T1000 (cell line): ENCODE data around the gene TEKT2.
A peak's percentile ranks its signal among the peaks of the same experiment; 100 is the strongest.

Experiments
- DNase-seq: peaks from one replicate; lab custom pipeline; 2025; ENCODE audit warnings: mixed read lengths; lab: John Stamatoyannopoulos, UW

TEKT2 gene

DNA sequence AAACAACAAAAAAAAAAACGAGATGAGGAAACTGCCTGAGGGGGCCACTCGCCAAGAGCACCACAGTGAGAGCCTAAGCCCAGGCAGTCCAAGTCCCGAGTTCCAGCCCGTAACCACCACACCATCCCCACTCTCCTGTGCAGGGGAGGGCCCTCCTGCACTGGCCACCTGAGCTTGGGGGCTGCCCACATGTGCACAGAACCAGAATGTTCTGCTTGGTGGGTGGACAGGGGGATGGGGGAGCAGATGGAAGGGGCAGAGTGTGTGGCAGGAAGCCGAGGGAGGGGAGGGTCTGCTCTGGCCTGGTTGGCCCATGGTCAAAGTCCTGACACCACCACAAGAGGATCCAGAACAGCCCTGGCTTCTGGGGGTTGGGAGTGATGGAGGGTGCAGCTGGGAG lies 22.4 kb downstream of the TEKT2 start:
- no peak for DNase-seq

DNA sequence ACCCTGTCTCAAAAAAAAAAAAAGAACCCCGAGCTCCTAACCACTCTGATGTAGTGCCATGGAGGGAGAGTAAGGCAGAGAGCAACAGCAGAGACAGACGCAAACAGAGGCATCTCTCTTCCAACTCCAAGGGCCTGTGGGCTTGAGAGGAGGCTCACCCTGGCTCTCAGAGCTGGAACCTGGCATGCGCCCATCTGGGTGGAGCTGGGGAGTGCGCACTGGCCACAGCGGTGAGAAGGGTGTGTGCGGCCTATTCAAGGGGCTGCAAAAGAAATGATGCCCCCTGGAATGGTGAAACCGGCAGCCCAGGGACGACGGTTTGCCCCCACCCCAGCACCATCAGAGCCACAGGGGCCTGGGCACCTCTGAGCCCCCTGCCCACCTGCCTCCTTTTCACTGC lies 23.5 kb downstream of the TEKT2 start:
- no peak for DNase-seq

DNA sequence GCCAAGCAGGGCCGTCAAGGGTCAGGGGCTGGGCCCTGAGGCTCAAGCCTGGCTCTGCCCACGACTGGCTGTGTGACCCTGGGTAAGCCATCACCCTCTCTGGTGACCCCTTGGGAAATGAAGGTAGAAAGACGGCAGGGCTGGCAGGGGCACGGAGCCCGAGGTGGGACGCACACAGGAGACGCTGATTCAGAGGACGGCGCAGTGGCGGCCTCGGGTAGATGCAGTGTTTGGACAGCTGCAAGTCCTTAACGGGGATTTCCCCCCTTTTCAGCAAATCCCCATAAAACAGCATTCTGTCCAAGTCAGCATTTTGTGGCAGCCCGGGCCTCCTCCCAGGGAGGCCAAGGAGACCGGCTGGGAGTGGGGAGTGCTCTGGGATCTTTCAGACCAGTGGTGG lies 24.4 kb downstream of the TEKT2 start:
- peak; percentile 78 for DNase-seq

DNA sequence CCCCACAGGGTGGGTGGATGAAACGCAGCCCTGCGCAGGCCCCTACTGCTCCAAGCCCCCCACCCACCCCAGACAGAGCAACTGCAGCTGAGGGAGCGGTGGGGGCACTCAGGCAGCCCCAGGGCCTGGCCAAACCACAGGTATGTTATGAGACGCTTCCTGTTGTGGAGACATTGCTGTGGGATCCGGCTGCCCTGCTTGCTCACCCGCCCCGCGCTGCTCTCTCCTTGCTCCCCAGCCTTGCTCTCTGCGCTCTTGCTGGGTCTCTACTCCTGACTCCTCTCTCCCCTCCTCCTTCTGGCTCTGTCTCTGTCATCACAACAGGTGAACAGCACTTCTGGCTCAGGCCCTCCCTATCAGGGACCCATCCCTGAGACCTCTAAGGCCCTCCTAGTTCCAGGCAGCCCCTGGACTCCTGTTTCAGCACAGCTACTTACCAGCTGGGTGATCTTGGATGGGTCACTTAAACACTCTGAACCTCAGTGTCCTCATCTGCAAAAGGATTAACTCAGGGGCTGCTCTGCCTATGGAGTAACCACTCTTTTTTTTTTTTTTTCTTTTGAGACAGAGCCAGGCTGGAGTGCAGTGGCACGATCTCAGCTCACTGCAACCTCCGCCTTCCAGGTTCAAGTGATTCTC lies 25.3 kb downstream of the TEKT2 start:
- peak; percentile 64 for DNase-seq

DNA sequence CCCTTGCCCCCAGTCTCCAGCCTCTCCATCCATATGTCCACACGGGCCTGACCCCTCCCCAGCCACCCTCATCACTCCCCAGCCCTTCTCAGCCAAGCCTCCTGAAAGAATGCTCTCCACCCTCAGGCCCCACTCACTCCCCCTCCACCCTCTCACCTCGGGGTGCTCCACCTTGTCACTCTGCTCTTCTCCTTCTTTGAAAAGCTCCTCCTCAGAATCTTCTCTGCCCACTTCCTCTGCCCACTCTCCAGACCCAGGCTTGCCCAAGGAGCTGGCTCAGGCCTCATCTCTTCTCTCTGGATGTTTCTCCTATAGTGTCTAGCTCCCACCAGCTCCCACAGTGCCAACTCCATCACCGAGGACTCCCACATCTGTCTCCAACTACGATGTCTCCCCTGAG lies 27.3 kb downstream of the TEKT2 start:
- no peak for DNase-seq

DNA sequence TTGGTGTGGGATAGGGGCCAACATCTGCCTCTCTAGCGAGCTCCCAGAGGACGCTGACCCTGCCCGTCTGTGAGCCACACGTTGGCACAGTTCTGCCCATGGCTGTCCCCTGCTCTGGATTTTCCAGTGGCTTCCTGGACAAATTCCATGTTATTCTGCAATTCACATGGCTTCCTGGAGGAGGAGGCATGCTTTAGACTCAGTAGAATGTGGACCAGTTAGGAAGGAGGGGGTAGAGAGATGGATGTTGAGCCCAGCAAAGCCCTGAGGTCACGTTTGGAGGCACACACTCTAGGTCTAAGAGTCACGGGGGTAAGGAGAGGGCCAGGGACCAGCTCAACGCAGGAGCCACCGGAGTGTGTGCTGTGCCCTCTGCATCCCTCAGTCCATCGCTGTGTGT lies 28.9 kb downstream of the TEKT2 start:
- DNase-seq, result no peak

DNA sequence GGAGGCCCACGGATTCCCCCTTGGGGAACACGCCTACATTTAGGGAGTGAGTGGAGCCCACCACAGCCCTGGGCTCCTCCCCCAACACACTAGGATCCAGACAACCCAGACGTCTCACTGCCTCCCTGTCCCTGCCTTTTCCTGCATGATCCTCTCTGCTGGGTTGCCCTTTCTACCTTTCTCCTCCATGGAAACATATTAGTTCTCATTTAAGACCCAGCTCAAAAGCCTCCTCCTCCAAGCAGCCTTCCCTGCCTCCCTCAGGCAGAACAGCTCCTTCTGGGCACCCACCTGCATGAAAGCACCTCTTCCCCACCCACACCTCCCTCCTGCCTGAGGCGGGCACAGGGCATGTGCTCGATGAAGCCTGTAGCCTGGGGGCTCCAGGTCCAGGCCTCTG lies 30.5 kb downstream of the TEKT2 start:
- DNase-seq, result no peak

DNA sequence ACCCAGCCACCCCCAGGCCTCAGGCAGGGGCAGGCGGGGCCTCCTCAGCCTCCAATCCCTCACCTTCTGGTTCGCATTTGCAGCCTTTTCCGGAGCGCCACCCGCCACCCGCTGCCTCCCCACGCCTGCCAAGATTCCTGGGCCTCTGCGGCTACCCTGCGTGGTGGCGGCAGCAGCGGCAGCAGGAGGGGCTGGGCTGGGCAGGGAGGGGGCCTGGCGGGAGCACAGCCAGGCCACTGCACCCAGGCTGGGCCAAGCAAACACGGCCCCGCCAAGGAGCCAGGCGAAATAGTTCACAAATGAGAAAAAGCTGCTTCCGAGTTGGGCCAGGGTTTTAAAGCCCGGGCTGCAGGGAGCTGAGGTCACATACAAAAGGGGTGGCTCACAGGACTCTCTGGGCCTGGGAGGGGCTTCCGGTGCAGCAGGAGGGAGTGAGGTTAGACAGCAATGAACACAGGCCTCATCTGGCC lies 31.3 kb downstream of the TEKT2 start:
- DNase-seq, result no peak

DNA sequence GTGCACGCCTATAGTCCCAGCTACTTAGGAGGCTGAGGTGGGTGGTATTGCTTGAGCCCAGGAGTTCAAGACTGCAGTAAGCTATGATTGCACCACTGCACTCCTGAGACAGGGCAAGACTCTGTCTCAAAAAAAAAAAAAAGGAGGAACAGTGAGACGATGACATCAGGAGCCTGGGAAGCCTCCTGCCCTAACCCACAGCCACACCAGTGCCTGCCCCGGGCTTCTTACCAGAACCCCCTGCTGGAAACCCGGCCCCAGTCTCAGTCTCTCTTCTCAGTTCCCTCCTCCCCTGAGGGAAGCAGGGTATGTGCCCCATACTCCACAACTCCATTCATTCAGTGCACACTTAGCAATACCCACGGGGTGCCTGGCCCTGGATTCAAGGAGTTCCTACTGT lies 32.0 kb downstream of the TEKT2 start:
- no peak for DNase-seq

DNA sequence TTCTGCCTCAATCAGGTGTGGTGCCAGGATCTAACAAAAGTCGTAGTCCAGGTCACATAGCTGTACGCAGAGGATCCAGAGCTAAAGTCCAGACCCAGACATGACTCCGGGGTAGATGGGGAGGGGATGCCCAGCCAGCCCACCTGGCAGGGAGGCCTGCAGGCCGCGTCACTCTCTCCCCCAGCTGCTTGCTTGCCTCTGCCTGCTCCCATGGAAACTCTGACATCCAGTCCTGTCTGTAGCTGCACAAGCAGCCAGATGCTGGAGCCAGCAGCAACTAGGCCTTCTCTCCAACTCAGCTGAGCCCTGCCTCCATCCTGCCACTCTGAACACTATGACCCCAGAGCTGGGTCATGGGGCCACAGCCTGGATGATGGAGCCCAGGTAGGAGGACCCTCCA lies 33.0 kb downstream of the TEKT2 start:
- DNase-seq, result no peak

DNA sequence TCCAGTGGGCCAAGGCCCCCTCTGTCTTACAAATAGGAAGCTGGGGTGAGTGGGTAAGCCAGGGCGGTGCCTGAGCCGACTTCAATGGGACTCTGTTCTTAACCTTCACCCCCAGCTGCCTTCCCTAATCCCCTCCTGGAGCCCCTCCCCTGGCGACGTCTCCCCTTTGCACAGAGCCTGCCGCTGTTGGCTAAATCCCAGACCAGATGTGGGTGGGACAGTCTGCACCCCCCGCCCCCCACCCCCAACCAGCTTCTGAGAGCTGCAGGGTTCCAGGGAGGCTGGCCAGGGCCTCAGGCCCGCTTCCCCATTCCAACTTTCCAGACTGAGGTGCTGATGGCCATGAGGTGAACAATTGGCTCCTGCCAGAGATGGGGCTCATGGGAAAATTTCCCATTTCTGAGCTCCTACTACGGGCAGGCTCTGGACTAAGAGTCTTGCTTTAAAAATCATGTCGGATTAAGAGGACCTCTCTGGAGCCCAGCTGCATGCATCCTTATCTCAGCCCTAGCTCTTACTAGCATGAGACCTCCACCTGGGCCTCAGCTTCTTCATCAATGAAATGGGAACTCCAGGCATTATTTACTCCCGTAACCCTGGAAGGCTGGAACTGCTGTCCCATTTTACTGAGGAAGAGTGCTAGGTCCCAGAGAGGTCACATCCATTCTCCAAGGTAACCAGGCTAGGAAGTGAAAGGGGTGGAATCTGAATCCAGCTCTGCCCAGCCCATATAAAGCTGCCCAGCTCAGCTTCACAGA lies 34.7 kb downstream of the TEKT2 start:
- no peak for DNase-seq

DNA sequence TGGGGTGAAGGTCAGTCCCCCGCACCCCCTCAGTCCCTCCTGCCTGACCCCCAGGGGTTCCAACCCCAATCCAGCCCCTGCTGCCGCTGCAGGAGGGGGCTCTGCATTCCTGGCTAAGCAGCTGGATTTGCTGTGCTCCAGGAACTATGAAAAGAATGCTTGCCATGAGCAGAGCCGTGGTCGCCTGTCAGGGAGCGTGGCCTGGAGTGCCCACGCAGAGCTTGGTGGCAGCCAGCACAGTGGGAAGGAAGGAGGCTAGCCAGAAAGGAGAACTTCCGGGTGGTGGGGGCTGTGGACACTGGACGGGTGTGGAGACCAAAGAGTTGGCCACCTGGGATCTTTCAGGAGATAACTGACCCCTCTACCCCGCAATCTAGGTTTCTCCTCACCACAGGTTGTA lies 35.6 kb downstream of the TEKT2 start:
- no peak for DNase-seq

DNA sequence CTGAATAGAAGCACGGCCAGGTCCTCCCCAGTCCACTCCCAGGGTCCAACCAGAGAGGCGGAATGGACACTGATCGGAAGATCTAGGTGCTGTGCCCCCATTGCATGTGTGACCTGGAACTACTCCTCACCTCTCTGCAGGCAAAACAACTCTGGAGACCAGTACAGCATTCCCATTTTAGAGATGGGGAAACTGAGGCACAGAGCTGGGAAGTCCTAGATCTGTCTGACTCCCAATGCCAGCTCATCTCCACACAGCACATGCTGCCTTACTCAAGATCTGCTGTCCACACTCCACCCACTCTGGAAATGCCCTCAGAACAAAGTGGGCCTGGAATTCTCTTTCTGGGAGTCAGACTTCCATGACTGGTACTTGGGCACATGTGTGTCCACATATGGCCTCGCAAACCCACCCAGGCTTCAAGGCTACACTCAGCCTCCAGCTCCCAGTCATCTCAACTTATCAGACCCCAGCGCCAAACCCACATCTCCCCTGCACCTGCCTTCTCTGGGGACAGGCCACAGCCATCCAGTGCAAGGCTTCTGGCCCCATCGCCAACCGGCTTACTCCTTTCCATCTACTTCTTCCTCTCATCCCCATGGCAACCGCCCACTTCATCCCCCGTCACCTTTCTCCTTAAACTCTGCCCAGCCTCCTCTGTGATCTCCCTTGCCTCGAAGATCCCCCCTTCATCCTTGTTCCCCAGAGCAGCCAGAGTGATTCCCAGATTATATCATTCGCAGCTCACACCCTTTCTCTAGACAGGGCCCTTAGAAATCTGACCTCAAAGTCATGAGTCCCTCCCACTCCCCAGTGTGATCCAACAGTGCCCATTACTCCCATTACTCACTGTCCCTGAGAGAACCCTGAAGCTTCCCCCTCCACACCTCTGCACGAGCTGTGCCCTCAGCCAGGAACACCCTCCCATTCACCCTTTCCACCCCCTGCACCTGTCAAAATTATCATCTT lies 38.5 kb downstream of the TEKT2 start:
- DNase-seq, result no peak

DNA sequence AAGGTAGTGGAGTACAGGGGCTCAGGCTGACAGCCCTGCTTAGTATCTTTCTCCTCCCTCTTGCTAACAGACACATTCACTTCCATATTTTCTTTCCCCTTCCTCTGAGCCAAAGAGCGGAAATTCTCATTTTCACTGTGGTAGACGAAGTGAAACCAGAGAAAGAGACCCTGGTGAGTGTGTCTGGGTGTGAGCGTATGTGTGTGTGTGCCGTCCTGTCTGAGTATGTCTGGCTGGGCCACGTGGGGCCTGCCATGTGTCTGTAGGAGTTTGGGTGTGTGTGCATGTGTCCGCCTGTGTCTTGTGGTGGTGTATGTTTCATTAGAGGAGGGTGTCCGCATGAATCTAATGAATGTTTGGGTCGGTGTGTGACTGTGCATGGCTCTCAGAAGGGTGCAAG lies 39.5 kb downstream of the TEKT2 start:
- DNase-seq, result no peak

DNA sequence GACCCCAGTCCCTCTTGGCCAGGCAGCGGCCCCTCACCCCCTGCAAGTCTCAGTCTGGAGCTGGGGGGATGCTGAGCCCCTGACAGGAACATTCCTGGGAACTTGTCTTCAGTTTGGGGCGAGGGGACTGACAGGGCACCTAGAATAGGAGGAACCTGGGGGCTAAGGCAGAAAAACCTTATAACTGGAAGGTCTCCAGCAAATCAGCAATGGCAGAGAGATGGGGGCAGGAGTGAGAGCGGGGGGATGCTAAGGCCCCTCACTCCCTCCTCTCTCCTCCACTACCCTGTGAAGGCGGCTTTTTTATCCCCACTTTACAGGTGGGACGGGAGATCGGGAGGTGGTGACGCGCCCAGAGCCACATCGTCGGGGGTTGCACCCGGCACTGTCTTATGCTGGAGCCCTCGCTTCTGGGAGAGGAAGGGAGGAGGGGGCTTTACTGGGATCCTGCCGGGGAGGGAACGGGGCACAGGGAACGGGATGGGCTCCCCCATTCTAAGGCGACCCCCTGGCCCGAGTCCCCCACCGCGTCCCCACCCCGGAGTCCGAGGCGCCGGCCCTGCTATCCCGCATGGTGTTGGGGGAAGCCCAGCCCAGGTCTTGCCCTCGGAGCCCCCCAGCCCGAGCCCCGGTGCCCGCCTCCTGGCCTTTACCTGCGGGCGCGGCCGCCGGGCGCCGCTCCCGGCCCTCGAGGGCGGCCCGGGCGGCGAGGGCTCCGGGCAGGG lies 40.7 kb downstream of the TEKT2 start:
- no peak for DNase-seq

DNA sequence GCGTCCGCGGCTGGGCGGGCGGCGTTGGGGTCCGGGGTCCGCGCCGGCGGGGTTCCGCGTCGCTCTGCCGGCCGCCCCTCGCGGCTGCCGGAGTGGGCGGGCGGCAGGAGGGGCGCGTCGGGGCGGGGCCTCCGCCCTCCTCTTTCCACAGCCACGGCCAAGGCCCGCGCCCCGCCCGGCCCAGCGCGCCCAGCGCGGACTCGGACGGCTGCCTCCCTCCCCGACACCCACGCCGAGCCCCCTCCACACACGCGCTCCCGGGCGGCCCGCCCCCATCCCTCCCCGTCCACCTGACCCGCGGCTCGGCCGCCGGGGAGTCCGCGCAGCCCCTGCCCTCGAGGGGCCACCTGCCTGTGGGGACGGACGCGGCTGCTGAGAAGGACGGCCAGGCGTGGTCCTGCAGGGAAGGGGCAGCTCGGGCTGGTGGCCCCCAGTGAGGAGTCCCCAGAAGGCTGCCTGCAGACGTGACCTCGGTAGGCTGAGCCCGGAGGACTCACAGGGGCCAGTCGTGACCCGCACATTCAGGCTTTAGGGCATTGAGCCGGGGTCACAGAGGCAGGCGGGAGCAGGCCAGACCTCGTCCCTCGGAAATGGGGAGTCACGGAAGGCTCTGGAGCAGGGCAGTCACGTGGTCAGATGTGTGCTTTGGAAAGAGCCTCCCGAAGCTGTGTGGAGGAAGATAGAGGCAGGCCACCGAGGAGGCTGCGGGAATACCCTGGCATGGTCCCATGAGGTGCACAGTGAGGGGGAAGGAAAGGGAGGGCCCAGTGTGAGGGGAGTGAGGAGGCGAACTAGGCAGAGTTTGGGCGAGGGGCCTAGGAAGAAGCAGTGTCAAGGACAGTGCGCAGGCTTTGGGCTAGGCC lies 41.5 kb downstream of the TEKT2 start, which contains the start of gene COL8A2:
Gene COL8A2, minus strand, starts transcription at position 94 of the 863 bp plus-strand sequence. CDS start 24,980 bp downstream, outside the sequence.
- no peak for DNase-seq

DNA sequence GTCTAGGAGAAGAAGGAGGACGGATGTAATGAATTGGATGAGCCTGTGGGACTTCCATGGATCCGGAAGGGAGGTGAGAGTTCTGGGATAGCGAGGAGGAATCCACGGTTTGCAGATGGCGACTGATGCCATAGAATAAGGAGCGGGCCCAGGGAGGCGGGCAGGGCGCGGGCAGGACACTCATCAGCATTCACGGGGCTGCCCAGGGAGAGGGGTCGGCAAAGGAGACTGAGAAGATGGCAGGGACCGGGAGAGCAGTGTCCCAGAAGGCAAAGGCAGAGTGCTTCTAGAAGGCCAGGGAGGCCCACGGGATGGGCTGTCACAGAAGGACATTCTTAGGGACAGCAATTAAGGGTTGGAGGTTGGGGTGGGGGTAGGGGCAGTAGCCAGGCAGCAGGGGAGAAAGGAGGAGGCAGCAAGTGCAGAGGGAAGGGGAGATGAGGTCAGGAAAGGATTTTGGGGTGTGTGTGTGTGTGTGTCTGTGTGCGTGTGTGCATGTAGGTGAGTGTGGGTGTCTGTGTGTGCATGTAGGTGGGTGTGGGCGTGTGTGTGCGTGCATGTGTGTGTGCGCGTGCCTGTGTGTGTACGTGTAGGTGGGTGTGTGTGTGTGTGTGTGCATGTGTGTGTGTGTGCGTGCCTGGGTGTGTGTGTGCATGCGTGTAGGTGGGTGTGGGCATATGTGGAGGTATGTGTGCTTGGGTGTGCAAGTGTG lies 42.3 kb downstream of the TEKT2 start:
- no peak for DNase-seq

DNA sequence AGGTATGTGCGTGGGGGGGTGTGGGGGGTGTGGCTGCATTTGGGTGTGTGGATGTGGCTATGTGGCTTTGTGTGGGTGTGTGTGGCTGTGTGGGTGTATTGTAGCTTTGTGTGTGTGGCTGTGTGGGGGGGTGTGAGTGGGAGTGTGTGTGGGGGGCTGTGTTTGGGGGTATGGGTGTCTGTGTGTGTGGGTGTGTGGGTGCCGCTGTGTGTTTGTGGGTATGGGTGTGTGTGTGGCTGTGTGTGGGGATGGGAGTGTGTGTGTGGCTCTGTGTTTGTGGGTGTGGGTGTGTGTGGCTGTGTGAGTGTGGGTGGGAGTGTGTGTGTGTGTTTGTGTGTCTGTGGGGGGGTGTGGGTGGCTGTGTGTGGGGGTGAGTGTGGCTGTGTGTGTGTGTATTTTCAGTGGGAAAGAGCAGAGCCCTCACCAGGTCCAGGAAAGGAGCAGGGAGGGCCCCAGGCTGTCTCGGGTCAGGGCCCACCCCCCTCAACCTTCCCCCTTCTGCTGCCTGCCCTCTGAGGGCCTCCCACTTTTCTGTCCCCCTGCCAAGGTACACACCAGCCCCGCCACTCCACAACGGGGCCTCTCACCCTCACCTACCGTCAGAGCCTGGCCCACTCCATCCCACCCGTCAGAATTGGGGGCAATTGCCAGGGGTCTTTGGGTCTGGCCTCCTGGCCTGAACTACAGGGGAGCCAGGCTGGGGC lies 43.1 kb downstream of the TEKT2 start:
- DNase-seq, result no peak

DNA sequence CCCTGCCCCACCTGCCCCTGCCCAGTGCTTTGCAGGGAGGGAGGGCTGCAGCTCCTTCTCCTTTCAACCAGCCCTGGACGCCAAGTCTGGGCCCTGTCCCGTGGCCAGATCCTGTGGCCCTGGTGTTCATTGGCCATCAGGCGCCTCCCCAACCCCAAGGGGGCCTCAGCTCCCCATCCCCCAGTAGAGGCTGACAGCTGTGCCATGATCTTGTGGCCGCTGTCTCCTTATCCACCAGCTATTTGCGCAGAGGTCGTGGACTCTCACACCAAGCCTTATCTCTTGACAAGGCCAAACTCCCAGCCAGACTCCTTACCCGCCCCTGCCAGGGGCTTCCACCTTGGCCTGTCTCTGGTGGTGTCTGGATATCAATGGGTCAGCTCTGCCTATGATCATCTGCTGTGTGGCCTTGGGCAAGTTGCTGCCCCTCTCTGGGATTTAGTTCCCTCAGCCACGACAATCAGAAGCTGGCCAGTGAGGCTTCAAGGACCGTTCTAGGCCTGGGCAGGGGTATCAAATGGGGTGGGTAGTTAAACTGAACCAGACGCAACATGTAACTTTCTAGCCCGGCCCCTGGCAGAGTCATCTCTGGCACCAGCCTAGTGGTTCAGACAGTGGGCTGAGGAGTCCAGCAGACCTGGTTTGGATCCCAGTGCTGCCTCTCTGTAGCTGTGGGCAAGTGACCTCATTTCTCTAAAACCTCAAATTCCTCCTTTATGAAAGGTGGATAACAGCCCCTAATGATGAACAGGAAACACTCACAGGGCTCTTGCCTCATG lies 44.4 kb downstream of the TEKT2 start:
- no peak for DNase-seq
